HG02759 (cell line): ENCODE results near the gene NECAB3.

Source experiments
- ATAC-seq: cut with Tn5 transposase; IDR thresholded peaks from one replicate; pipeline ENCODE4 v1.9.1; 2021; ENCODE audit warnings: mild to moderate bottlenecking, moderate library complexity; ENCODE audit not compliant: unreplicated experiment

The NECAB3 gene

DNA sequence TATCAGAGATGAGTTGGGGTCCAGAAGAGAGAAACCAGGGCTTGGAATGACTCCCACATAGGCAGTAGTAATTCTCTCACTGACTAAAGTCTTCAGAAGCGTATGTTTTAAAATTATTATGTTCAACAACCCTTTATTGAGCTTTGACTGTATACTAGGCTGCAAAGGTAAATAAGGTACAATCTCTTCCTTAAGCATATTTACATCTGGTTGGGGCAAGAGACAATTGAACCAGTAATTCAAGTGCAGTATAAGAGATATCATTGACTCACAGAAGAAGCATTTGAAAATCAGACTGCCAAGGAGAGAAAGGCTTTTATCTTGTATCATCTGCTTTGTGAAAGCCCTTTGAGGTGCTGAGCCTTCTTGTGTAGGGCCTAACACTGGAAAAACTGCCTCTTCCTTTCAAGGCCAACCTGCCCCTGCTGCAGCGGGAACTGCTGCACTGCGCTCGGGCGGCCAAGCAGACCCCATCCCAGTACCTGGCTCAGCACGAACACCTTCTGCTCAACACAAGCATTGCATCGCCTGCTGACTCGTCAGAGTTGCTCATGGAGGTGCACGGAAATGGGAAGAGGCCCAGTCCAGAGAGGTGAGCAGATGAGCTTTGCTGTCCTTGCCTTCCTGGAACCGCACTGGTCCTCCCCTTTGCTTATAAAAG, 51.4 kb downstream of the NECAB3 start:
- ATAC-seq: no peak

DNA sequence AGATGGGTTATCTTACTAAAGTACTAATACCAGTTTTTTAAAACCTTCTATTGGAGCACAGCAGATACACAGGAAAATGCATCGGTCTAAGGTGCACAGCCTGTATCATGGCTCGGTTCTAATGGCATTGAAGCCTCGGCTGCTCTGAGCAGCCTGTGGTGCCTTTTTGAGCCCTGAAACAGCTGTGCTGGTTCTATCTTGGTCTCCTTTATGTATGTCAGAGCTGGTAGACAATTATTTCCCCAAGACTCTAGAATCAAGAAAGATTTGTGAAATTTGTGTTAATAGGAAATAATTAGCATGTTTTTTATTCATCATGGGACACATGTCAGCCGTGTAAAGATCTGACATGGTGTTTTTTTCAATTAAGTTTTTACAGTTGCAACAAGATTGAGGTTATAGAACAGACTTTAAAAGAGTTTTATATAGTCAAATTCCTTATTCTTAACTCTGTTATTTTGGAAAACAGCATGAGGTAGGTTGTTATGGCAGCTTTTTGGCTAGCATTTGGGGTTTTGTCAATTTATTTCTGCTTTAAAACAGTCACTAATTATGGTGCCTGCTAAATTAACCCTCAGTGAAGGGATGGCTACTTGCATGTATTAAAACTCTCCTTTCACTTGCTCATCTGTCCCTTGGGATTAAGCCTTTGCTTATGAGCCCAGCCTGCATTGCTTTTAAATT, 52.4 kb downstream of the NECAB3 start:
- ATAC-seq: no peak

DNA sequence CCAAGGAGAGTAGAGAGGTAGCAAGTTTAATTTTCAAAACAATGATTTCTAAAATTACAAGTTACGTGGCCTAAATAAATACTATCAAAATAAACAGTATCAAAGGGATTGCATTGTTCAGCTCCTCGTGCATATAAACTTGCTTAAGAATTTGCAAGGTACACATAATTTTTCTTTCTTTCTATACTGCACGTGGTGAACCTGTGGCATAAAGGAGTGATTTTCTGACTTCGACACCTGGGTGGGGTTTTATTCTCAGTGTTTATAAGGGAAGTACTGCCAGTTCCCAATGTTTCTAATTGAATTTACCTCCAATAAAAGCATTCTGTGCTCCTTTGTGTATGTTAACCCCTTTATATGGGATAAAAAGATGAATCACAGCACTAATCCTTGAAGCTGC, 62.2 kb downstream of the NECAB3 start:
- no peak for ATAC-seq

DNA sequence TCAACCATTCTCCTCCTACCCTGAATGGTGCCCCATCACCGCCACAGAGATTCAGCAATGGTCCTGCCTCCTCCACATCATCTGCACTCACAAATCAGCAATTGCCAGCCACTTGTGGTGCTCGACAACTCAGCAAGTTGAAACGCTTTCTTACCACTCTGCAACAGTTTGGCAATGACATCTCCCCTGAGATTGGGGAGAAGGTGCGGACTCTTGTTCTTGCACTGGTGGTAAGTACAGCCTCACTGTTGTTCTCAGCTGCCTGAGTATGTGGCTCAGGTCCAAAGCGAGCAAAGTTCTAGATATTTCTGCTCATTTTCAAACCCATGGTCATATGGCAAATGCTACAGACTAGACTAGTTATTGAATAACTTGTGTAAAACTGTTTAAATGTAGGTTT, 63.1 kb downstream of the NECAB3 start:
- no peak for ATAC-seq

- ATAC-seq: no peak
These were observed 64.7 kb downstream of the NECAB3 start for GRCh38 chr20:33609504-33609903.
